ENCODE data around the gene JAK2. TPM values are rescaled to one million over a fixed set of nuclear protein-coding genes. Genes with fewer than 3 reads are reported as not detected.
A peak's percentile ranks its signal among the peaks of the same experiment; 100 is the strongest.

The JAK2 gene
- total and polyA plus RNA-seq, 9 of the 15 experiments (the other 6 are each of a cell fraction or from before 2014, with no cell fraction given): 4.7 to 23.4 (median 15.3) TPM

GRCh38 chr9:4970970-4971641 lies 14.0 kb upstream of the JAK2 start:
- no peak overlapping the region for H3K9ac ChIP-seq (ENCODE audit: insufficient read depth in 1 of 2, low read depth in 2 of 2, low read length in 2 of 2)
- no peaks in the 10 kb centered on the region for H3K36me3 ChIP-seq (ENCODE audit: control insufficient read depth, insufficient read depth, low read length)
- 0 out of 2 replicates have a peak overlapping the region, but pooled peaks have one; percentile 14 for H2AFZ ChIP-seq (ENCODE audit: low read depth, low read length)
- TF ChIP-seq PHF21A (IDR thresholded peaks at IDR 0.05; ENCODE audit: borderline replicate concordance, low read depth) (no peak), RNF2 (IDR thresholded peaks at IDR 0.05) (no peak), RBM25 (IDR thresholded peaks at IDR 0.05; ENCODE audit: low read depth, low read length, severe bottlenecking) (no peak), NUFIP1 (IDR thresholded peaks at IDR 0.05; ENCODE audit: partially characterized antibody) (no peak), PKNOX1 (IDR thresholded peaks at IDR 0.05) (no peak), TBP (optimal IDR thresholded peaks at IDR 0.05; ENCODE audit: low read depth, low read length) (no peak), DNMT1 (IDR thresholded peaks at IDR 0.05) (no peak)
- no peak overlapping the region for H3K27ac ChIP-seq (ENCODE audit: extremely low read depth, low read depth, low read length)
- FAIRE-seq (no peak), ATAC-seq (peak; percentile 59; the same call in 2 of the 3 replicates), DNase-seq (ENCODE audit: extremely low read depth in 1 of 4, low spot score in 3 of 4) (no peak)
- ChIA-PET CTCF (ENCODE audit: low intra/inter-chr PET ratio) (no interaction called here), POLR2A (interaction anchor here (0.6 to 1.5 kb wide), 3 partner anchors 9 to 172 kb away, joined by 3 to 6 read pairs (median 3); no protein-coding TSS in a partner anchor)
- in situ Hi-C loops (cut with MboI): no loop called here
- H3K4me2 ChIP-seq (ENCODE audit: insufficient read depth, low read length): no peak overlapping the region
- H3K4me3 ChIP-seq: no peak overlapping the region
- no peaks in the 10 kb centered on the region for H3K9me1 ChIP-seq (ENCODE audit: control insufficient read depth, insufficient read depth, low read length)
- 54% methylated on average over 8 of the region's 8 CpGs for WGBS (ENCODE audit: insufficient coverage, low coverage, missing lambda C conversion rate)
- no peaks in the 10 kb centered on the region for H3K27me3 ChIP-seq (ENCODE audit: control insufficient read depth in 2 of 2, insufficient read depth in 2 of 2, low read length in 2 of 2)
- H4K20me1 ChIP-seq (replicated peaks; ENCODE audit: control insufficient read depth, insufficient read depth, low read length): no peaks in the 10 kb centered on the region
- H3K9me3 ChIP-seq (replicated peaks; ENCODE audit: control insufficient read depth, insufficient read depth, low read depth, low read length): no peaks in the 10 kb centered on the region
- BruUV-seq (replicated peaks): no TSS peak
- peaks cover 0 to 15% of the 10 kb centered on the region in 2 experiments; a peak in 3 of 5 replicates for H3K4me1 ChIP-seq (replicated peaks in 1 of 2; ENCODE audit: control insufficient read depth in 2 of 2, insufficient read depth in 2 of 2, low read length in 2 of 2)
- H3K79me2 ChIP-seq (ENCODE audit: control insufficient read depth, insufficient read depth, low read length): no peaks in the 10 kb centered on the region
- intact Hi-C loops (cut with micrococcal nuclease): no loop called here
